Fibroblast of villous mesenchyme (primary cell): ENCODE data around the gene SNCG. TPM values are rescaled to one million over a fixed set of nuclear protein-coding genes. Genes with fewer than 3 reads are reported as not detected.

Experiments used
- DNase-seq: peaks from one replicate; pipeline ENCODE4 v3.0.0-alpha.2; 2010; ENCODE audit warnings: low read depth
- H3K4me3 ChIP-seq: 2 replicates; pipeline ENCODE4 v1.5.1; 2011; ENCODE audit warnings: low read depth, mild to moderate bottlenecking, low read length
- CTCF ChIP-seq: IDR thresholded peaks from 2 replicates; pipeline ENCODE4 v1.5.1; 2012; ENCODE audit warnings: low read depth, mild to moderate bottlenecking, low read length; ENCODE audit not compliant: insufficient read depth
- total RNA-seq: library from RNA; depleted of rRNA; stranded (reverse); fragments of >200 nt; gene quantifications from 2 replicates; pipeline ENCODE4 v1.2.3, GENCODE V29; 2012

SNCG gene
- total RNA-seq, 1 donor: 3.5 TPM

GRCh38 chr10:86956848-86957448 lies 1.5 kb upstream of the SNCG start:
- TF ChIP-seq CTCF: no peak
- DNase-seq: no peak
- H3K4me3 ChIP-seq: no peak overlapping the region

- no peak for DNase-seq
- no peak within 1 kb of the TSS for H3K4me3 ChIP-seq
- TF ChIP-seq CTCF: no peak
These were observed 806 bp upstream of the SNCG start, which contains the start of gene MMRN2 for GRCh38 chr10:86957471-86958115. MMRN2 (minus strand) TSS chr10:86957615; CDS start chr10:86957541, 74 bp downstream.

GRCh38 chr10:86958901-86959736 lies 720 bp downstream of the SNCG start:
- H3K4me3 ChIP-seq: no peak overlapping the region
- DNase-seq: peak; percentile 74
- TF ChIP-seq CTCF: no peak

GRCh38 chr10:86959737-86960002 lies 1.3 kb downstream of the SNCG start:
- no peak overlapping the region for H3K4me3 ChIP-seq
- no peak for TF ChIP-seq CTCF
- no peak for DNase-seq

- H3K4me3 ChIP-seq: no peak overlapping the region
- DNase-seq: peak; percentile 81
- peak; percentile 99 for TF ChIP-seq CTCF
These were observed 1.8 kb downstream of the SNCG start for GRCh38 chr10:86960003-86960862.

GRCh38 chr10:86960863-86961434 lies 2.5 kb downstream of the SNCG start:
- no peak for DNase-seq
- no peak overlapping the region for H3K4me3 ChIP-seq
- TF ChIP-seq CTCF: no peak
